ENCODE data around the gene ADRA2A.

Gene ADRA2A

DNA sequence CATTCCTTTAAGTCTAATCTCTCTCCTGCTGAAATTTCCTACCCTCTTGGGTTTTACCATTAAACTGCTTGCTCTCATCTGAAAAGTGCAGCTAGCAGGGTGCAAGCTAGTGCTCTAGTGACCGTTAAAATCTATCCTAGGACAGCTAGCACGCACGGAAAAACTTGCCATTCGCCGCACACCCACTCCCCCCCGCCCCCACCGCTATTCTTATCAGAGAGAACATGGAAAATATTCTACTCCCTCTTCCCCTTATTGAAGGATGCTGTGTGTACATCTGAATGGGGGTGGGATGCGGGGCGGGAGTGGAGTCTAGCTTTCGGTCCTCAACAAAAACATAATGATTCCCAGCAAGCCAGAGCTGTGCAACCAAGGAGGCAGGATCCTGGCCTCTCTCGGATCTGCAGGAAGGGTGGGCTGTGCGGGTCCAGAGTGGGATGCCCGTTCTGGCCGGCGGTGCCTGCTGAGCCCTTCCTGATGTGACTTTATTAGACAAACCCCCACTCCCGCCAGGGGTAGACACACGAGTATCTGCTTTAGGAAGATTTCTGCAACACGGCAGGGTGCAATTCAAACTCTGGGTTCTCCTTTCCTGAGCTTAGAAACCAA is 1.1 kb upstream of the ADRA2A start (continued):
- TF ChIP-seq, protein P1, sequence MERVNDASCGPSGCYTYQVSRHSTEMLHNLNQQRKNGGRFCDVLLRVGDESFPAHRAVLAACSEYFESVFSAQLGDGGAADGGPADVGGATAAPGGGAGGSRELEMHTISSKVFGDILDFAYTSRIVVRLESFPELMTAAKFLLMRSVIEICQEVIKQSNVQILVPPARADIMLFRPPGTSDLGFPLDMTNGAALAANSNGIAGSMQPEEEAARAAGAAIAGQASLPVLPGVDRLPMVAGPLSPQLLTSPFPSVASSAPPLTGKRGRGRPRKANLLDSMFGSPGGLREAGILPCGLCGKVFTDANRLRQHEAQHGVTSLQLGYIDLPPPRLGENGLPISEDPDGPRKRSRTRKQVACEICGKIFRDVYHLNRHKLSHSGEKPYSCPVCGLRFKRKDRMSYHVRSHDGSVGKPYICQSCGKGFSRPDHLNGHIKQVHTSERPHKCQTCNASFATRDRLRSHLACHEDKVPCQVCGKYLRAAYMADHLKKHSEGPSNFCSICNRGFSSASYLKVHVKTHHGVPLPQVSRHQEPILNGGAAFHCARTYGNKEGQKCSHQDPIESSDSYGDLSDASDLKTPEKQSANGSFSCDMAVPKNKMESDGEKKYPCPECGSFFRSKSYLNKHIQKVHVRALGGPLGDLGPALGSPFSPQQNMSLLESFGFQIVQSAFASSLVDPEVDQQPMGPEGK (CRISPR knock-in tag; IDR thresholded peaks at IDR 0.05; ENCODE audit: borderline replicate concordance) = no peak
- no peak for TF ChIP-seq ESRRG (CRISPR knock-in tag; IDR thresholded peaks at IDR 0.05)

DNA sequence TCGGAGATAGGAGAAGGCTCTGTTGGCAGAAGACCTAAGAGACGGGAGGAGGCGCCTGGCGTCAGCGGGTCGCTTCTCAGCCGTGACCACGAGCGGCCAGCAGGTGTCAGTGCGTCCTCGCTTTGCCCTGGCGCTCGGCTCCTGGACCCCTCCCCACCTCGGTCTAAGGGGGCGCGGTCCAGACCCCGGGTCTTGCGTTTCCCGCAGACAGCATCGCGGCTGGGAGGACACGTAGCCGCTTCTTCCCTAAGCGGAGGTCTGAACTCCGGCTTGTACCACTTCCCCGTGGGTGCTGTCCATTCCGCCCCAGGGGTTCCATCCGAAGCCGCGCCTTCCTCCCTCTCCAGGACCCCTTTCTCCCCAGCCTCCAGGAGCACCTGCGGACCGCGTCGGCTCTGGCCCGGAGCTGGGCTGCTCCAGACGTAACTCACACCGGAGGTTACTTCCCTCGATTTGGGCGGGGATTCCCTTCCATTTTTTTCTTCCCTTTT is 593 bp upstream of the ADRA2A start:
- peak; percentile 94 for ATAC-seq
- TF ChIP-seq ISL1 (CRISPR knock-in tag; IDR thresholded peaks at IDR 0.05) = no peak
- no peak for TF ChIP-seq ZC3H10 (CRISPR knock-in tag; IDR thresholded peaks at IDR 0.05)
- TF ChIP-seq ZNF70 (CRISPR knock-in tag; IDR thresholded peaks at IDR 0.05) = no peak
- TF ChIP-seq PPARA (CRISPR knock-in tag; IDR thresholded peaks at IDR 0.05; ENCODE audit: borderline replicate concordance) = no peak
- TF ChIP-seq ESRRG (CRISPR knock-in tag; IDR thresholded peaks at IDR 0.05) = no peak
- no peak for TF ChIP-seq GLIS3 (CRISPR knock-in tag; IDR thresholded peaks at IDR 0.05)

DNA sequence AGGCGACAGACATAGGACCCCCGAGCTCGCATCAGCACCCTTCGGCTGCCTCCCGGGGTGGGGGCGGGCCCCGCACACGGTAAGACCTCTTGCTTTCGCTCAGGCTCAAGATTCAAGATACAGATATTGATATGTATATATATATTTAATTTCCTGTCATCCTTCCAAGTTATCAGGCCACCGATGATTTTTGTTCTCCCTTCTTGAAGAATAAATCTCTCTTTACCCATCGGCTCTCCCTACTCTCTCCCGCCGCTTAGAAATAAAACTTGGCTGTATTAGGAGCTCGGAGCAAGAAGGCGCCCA is 603 bp downstream of the ADRA2A start:
- no peak for TF ChIP-seq PPARA (CRISPR knock-in tag; IDR thresholded peaks at IDR 0.05; ENCODE audit: borderline replicate concordance)
- TF ChIP-seq, protein P1 (CRISPR knock-in tag; IDR thresholded peaks at IDR 0.05; ENCODE audit: borderline replicate concordance) = no peak
- no peak for TF ChIP-seq ZFP3 (CRISPR knock-in tag; IDR thresholded peaks at IDR 0.05)
- no peak for TF ChIP-seq OSR1 (CRISPR knock-in tag; IDR thresholded peaks at IDR 0.05)
- TF ChIP-seq ZNF565 (CRISPR knock-in tag; conservative IDR thresholded peaks at IDR 0.05; ENCODE audit: low read depth) = no peak
- no peak for TF ChIP-seq ZC3H10 (CRISPR knock-in tag; IDR thresholded peaks at IDR 0.05)
- TF ChIP-seq, protein P2, sequence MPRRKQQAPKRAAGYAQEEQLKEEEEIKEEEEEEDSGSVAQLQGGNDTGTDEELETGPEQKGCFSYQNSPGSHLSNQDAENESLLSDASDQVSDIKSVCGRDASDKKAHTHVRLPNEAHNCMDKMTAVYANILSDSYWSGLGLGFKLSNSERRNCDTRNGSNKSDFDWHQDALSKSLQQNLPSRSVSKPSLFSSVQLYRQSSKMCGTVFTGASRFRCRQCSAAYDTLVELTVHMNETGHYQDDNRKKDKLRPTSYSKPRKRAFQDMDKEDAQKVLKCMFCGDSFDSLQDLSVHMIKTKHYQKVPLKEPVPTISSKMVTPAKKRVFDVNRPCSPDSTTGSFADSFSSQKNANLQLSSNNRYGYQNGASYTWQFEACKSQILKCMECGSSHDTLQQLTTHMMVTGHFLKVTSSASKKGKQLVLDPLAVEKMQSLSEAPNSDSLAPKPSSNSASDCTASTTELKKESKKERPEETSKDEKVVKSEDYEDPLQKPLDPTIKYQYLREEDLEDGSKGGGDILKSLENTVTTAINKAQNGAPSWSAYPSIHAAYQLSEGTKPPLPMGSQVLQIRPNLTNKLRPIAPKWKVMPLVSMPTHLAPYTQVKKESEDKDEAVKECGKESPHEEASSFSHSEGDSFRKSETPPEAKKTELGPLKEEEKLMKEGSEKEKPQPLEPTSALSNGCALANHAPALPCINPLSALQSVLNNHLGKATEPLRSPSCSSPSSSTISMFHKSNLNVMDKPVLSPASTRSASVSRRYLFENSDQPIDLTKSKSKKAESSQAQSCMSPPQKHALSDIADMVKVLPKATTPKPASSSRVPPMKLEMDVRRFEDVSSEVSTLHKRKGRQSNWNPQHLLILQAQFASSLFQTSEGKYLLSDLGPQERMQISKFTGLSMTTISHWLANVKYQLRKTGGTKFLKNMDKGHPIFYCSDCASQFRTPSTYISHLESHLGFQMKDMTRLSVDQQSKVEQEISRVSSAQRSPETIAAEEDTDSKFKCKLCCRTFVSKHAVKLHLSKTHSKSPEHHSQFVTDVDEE (CRISPR knock-in tag; IDR thresholded peaks at IDR 0.05) = no peak
- no peak for TF ChIP-seq CSDC2 (CRISPR knock-in tag; IDR thresholded peaks at IDR 0.05)
- TF ChIP-seq, protein P3, sequence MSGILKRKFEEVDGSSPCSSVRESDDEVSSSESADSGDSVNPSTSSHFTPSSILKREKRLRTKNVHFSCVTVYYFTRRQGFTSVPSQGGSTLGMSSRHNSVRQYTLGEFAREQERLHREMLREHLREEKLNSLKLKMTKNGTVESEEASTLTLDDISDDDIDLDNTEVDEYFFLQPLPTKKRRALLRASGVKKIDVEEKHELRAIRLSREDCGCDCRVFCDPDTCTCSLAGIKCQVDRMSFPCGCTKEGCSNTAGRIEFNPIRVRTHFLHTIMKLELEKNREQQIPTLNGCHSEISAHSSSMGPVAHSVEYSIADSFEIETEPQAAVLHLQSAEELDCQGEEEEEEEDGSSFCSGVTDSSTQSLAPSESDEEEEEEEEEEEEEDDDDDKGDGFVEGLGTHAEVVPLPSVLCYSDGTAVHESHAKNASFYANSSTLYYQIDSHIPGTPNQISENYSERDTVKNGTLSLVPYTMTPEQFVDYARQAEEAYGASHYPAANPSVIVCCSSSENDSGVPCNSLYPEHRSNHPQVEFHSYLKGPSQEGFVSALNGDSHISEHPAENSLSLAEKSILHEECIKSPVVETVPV (CRISPR knock-in tag; IDR thresholded peaks at IDR 0.05) = no peak
- TF ChIP-seq TOX (CRISPR knock-in tag; IDR thresholded peaks at IDR 0.05; ENCODE audit: borderline replicate concordance) = no peak
- no peak for TF ChIP-seq ISL1 (CRISPR knock-in tag; IDR thresholded peaks at IDR 0.05)
- TF ChIP-seq ESRRG (CRISPR knock-in tag; IDR thresholded peaks at IDR 0.05) = no peak
- TF ChIP-seq ZFP30 (CRISPR knock-in tag; IDR thresholded peaks at IDR 0.05) = no peak
- no peak for TF ChIP-seq ARNTL (CRISPR knock-in tag; IDR thresholded peaks at IDR 0.05; ENCODE audit: borderline replicate concordance, low read depth)
- TF ChIP-seq, protein P4, sequence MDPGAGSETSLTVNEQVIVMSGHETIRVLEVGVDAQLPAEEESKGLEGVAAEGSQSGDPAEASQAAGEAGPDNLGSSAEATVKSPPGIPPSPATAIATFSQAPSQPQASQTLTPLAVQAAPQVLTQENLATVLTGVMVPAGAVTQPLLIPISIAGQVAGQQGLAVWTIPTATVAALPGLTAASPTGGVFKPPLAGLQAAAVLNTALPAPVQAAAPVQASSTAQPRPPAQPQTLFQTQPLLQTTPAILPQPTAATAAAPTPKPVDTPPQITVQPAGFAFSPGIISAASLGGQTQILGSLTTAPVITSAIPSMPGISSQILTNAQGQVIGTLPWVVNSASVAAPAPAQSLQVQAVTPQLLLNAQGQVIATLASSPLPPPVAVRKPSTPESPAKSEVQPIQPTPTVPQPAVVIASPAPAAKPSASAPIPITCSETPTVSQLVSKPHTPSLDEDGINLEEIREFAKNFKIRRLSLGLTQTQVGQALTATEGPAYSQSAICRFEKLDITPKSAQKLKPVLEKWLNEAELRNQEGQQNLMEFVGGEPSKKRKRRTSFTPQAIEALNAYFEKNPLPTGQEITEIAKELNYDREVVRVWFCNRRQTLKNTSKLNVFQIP (CRISPR knock-in tag; IDR thresholded peaks at IDR 0.05; ENCODE audit: borderline replicate concordance, low read depth) = no peak
- TF ChIP-seq TCF4 (CRISPR knock-in tag; IDR thresholded peaks at IDR 0.05; ENCODE audit: borderline replicate concordance) = no peak
- no peak for TF ChIP-seq RARB (CRISPR knock-in tag; IDR thresholded peaks at IDR 0.05)
- TF ChIP-seq, protein P5, sequence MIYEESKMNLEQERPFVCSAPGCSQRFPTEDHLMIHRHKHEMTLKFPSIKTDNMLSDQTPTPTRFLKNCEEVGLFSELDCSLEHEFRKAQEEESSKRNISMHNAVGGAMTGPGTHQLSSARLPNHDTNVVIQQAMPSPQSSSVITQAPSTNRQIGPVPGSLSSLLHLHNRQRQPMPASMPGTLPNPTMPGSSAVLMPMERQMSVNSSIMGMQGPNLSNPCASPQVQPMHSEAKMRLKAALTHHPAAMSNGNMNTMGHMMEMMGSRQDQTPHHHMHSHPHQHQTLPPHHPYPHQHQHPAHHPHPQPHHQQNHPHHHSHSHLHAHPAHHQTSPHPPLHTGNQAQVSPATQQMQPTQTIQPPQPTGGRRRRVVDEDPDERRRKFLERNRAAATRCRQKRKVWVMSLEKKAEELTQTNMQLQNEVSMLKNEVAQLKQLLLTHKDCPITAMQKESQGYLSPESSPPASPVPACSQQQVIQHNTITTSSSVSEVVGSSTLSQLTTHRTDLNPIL (CRISPR knock-in tag; IDR thresholded peaks at IDR 0.05; ENCODE audit: low read depth) = no peak
- ATAC-seq = no peak
